ENCODE data around the gene PPP2R5B.

DNA sequence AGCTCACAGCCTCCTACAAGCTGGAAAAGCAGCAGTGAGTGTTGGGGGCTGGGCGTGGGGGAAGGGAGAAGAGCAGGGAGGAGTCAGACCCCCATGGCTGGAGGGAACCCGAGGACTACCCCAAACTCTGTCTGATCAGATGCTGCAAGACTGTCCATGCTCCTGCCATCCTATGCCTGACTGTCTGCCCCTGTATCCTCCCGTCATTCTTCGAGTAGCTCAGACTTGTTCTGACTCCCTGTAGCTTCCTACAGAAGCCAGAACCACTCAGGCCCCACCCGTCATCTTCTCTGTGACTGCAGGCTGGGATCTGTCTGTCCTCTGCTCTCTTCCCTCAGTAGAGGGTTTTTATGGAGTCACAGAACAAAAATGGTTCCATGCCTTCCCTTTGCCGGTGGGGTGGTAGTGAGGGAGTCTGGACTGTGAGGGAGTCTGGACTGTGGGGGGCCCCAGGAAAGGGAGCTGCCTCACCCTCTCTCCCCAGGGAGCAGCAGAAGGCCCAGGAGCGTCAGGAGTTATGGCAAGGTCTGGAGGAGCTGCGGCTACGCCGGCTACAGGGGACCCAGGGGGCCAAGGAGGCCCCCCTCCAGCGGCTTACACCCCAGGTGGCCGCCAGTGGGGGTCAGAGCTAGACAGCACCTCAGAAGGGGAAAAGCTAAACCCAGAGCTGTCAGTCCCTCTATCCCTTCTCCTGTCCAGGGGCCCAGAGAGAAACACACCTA is 8.9 kb downstream of the PPP2R5B start:
- TF ChIP-seq CTCF (IDR thresholded peaks at IDR 0.05) = no peak
- no peak for TF ChIP-seq EP300 (IDR thresholded peaks at IDR 0.05)

All from ovary (tissue), 3 donors.